ENCODE results near the gene PIGO.
A peak's percentile ranks its signal among the peaks of the same experiment; 100 is the strongest.

The PIGO gene

DNA sequence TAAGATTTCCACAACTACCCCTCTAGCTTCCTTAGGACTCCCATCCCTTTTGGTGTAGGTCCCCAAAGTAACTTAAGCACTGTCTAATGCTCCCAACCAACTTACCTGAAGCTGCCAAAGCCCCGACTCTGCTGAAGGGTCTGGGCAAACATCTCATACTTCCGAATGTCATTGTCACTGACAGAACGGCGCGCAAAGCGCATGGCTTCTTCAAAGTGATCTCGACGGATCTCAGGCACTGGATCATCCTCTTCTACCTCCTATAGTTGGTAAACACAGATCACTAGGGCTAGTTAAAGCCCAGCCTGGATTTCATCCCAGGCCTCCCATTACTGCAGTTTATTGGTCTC lies 39.1 kb downstream of the PIGO start:
- H3K4me3 ChIP-seq (ENCODE audit: low read depth, low read length) = no peak overlapping the region
- TF ChIP-seq, protein P1, sequence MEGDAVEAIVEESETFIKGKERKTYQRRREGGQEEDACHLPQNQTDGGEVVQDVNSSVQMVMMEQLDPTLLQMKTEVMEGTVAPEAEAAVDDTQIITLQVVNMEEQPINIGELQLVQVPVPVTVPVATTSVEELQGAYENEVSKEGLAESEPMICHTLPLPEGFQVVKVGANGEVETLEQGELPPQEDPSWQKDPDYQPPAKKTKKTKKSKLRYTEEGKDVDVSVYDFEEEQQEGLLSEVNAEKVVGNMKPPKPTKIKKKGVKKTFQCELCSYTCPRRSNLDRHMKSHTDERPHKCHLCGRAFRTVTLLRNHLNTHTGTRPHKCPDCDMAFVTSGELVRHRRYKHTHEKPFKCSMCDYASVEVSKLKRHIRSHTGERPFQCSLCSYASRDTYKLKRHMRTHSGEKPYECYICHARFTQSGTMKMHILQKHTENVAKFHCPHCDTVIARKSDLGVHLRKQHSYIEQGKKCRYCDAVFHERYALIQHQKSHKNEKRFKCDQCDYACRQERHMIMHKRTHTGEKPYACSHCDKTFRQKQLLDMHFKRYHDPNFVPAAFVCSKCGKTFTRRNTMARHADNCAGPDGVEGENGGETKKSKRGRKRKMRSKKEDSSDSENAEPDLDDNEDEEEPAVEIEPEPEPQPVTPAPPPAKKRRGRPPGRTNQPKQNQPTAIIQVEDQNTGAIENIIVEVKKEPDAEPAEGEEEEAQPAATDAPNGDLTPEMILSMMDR (IDR thresholded peaks at IDR 0.05; ENCODE audit: insufficient read depth, low read depth, low read length, missing control alignments) = no peak
- DNase-seq (ENCODE audit: low read depth) = no peak

DNA sequence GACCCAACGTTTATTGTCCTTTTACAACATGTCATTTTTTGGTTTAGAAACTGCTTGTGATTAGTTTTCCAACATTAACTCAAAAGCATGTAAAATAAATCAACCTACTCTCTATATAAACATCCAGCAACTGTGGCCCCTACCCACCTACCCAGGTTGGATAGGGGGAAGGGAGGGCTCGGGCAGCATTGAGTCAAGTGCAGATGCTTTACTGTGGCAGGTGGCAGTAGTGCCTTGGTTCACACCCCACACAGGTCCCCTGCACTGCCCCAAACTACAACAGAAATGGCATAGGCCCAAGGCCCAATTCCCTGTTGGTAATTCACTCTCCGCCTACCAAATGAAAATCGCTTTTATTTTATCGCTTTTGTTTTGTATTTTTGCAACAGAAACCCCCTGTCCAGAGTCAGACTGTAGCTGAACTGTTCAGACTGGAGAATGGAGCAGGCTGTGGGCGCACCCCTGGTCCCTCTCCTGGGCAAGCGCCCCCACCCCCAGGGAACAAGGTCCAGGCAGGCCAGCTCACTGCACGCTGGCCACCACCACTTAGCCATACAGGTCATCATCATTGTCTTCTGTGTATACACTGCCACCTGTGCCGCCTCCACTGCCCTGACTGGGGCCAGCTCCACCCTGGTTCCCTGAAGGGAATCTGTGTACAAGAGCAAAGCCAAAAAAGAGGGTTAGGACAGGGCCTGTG lies 39.7 kb downstream of the PIGO start:
- no peak for DNase-seq (ENCODE audit: low read depth)
- H3K4me3 ChIP-seq (ENCODE audit: low read depth, low read length) = no peak overlapping the region
- TF ChIP-seq, protein P1 (IDR thresholded peaks at IDR 0.05; ENCODE audit: insufficient read depth, low read depth, low read length, missing control alignments) = no peak

DNA sequence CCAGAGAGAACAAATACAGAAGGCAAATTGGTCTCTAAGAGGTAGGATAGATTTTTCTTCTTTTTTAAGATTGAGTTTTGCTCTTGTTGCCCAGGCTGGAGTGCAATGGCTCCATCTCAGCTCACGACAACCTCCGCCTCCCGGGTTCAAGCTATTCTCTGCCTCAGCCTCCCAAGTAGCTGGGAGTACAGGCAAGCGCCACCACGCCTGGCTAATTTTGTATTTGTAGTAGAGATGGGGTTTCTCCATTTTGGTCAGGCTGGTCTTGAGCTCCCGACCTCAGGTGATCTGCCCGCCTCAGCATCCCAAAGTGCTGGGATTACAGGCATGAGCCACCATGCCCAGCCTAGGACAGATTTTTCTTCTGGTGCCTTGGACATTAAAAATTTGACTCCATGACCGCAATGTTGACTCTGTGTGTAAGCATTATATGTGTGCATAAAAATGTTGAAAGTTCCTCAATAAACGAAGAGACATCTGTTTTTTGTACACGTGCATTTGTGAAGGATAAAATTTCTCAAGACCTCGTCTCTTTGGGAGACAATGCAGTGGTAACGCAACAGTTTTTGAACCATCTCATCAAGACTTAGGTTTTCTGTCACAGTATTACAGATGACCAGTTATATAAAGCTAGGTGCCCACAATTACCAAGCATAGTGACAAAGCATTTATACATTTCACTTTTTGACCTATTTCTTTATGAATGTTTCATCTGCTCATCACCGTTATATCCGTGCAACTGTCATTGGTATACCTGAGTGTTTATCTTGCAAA lies 41.3 kb downstream of the PIGO start:
- H3K4me3 ChIP-seq (ENCODE audit: low read depth, low read length) = no peak overlapping the region
- no peak for DNase-seq (ENCODE audit: low read depth)
- TF ChIP-seq, protein P1 (IDR thresholded peaks at IDR 0.05; ENCODE audit: insufficient read depth, low read depth, low read length, missing control alignments) = no peak

DNA sequence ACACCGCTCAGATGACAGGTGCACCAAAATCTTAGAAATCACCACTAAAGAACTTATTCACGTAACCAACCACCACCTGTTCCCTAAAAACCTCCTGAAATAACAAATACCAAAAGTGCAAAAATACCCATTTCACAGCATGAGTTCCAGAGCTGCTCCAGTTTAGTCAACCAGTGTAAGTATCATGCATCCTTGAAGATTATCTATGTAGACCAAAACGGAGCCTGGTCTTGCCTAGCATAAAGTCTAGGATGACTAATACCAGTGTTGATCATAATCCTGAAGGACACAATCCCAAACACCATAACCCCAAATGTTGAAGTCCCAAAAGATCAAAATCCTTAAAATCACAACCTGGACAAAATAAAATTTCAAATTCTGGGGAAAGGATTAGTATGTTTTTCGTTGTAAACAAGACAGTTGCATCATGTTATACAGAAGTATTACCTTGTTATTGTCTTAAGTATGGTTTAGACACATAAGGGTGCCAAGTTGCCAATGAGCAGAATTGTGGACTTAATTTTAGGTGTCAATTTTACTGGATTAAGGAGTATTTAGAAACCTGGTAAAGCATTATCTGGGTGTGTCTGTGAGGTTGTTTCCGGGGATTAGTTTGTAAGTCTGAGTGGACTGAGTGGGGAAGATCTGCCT lies 42.1 kb downstream of the PIGO start:
- DNase-seq (ENCODE audit: low read depth) = no peak
- no peak overlapping the region for H3K4me3 ChIP-seq (ENCODE audit: low read depth, low read length)

DNA sequence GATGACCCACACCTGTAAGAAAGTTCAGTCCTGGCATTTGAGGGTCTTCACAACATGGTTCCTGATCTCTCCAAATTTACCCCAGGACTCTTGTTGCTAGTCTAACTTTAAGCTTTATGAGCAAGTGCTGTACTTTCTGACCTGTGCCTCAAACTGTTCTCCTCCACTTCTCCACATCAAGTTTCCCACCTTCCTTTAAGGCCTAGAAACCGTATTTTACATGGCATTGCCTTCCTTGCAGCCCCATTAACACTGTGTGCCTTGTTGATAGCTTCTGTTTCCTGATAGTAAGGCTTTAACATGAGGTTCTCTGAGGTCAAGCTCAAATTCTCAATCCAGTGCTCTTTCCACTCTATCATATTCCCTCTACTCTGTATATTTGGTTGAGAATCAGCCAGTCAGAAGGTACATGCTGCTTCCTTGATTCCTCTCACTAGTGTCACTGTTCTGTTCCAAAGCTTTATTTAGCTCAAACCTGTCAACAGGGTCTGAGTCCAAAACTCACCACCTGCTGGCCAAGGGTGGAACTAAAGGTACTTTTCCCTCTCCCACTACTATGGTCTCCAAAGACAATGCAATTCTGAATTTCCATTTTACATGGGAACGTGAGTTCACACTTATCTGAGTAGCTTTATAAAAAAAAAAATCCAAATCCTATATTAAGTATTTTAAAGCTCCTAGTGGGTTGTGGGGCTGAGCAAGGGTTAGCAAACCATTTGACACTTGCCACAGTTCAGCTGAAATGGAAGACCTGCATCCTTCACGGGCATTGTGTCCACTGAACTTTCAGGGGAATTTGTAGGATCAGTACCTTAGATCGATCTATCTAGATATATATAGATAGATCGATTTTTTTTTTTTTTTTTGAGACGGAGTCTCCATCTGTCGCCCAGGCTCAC lies 45.1 kb downstream of the PIGO start:
- peak; percentile 57 for DNase-seq (ENCODE audit: low read depth)
- H3K4me3 ChIP-seq (ENCODE audit: low read depth, low read length) = no peak overlapping the region
- TF ChIP-seq, protein P1 (IDR thresholded peaks at IDR 0.05; ENCODE audit: insufficient read depth, low read depth, low read length, missing control alignments) = peak; percentile 67

More for the DNA sequence above, 42.1 kb downstream of the PIGO start:
- TF ChIP-seq, protein P1 (IDR thresholded peaks at IDR 0.05; ENCODE audit: insufficient read depth, low read depth, low read length, missing control alignments) = no peak

DNA sequence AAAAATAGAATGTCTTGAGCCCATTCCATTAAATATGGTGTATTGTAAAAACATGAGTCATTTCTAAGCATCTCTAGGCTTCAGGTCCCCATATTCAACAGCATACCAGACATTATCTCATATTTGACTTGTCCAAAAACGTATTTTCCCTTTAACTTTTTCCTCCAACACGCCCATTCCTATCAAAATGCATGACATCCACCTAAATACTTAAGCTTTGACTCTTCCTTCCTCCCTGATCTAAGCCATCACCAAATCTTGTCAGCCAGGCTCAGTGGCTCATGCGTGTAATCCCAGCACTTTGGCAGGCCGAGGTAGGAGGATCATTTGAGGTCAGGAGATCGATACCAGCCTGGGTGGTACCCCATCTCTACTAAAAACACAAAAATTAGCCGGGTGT lies 47.9 kb downstream of the PIGO start:
- TF ChIP-seq, protein P1 (IDR thresholded peaks at IDR 0.05; ENCODE audit: insufficient read depth, low read depth, low read length, missing control alignments) = no peak
- H3K4me3 ChIP-seq (ENCODE audit: low read depth, low read length) = no peak overlapping the region
- no peak for DNase-seq (ENCODE audit: low read depth)
